GM18498 (cell line): ENCODE data around the gene SMOC2.
"Not testable (repeated sequence)": the region's sequence is repeated elsewhere in the genome, so short reads cannot be mapped to it uniquely, and the experiment has no call there.

ENCODE experiments used
- ATAC-seq: cut with Tn5 transposase; IDR thresholded peaks from one replicate; pipeline ENCODE4 v1.9.1; 2021; ENCODE audit warnings: mild to moderate bottlenecking, moderate library complexity; ENCODE audit not compliant: unreplicated experiment

SMOC2 gene

DNA sequence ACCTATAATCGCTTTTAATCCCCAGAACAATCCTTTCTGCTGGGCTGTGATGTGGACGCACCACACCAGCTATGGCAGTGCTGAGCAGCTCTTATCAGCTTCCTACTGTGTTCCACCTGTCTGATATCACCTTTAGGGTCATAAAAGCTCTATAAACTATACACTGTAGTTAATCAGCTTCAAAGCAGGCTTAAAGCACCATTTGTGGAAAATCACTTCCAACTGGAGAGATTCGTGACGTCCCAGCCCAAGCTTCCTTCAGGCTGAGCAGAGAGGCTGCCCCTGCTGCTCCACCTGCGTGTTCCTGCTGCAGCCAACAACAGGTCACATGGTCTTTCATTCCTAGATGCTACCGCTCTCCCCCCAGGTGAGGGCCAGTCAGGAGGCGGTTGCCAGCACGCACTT lies 156.5 kb downstream of the SMOC2 start:
- no peak for ATAC-seq

DNA sequence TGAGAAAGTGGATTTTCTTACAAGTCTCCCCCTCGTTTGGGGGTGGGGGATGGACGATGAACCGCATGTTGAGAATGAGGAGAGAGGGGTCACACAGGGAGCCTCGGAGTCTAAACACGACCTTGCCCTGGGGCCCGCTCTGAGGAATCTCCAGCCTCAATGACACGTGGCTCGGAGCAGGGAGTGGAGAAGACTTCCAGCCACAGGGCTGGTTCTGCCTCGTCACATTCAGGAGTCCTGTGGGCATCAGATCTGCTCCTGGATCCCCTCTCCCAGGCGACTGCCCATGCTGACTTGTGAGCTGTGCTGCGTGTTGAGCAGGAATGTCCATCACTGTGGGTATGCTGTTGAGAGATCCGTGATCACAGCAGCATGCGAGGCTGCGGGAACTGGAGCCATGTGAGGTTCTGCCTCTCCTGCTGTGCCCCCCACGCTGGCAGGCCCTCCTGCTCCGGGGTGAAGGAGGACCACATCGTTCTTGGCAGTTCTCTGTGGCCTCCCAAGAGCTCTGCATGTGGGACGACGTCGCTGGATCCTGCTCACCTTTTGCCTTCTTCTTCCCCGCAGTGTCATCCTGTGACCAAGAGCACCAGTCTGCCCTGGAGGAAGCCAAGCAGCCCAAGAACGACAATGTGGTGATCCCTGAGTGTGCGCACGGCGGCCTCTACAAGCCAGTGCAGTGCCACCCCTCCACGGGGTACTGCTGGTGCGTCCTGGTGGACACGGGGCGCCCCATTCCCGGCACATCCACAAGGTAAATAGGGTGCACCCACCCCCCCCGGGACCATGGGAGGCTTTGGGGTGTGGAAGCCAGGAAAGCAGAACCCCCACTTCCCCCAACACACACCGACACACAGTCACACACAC lies 157.5 kb downstream of the SMOC2 start:
- ATAC-seq: no peak

DNA sequence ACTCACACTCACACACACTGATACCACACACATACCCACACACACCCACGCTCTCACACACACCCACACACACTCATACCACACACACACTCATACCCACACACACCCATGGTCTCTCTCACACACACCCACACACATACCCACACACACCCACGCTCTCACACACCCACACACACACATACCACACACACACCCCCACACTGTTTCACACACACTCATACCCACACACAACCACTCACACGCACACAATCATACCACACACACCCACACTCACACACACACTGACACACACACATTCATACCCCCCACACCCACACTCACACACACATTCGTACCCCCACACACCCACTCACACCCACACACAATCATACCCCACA lies 158.1 kb downstream of the SMOC2 start:
- ATAC-seq: no peak

DNA sequence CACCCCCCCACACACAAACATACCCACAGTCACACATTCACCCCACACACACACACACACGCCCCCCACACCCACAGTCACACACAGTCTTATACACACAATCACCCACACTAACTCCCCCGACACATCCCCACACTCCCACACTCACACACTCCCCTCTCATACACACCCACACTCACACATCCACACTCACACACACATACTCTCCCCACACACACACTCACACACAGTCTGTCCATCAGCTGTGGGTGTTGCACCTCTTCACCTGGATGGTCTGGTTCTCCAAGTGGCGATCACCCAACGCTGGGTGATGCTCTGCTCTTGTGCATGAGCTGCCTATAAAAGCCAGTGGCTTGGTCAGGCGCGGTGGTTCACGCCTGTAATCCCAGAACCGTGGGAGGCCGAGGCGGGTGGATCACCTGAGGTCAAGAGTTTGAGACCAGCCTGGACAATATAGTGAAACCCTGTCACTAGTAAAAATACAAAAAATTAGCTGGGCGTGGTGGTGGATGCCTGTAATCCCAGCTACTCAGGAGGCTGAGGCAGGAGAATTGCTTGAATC lies 158.9 kb downstream of the SMOC2 start:
- no peak for ATAC-seq

DNA sequence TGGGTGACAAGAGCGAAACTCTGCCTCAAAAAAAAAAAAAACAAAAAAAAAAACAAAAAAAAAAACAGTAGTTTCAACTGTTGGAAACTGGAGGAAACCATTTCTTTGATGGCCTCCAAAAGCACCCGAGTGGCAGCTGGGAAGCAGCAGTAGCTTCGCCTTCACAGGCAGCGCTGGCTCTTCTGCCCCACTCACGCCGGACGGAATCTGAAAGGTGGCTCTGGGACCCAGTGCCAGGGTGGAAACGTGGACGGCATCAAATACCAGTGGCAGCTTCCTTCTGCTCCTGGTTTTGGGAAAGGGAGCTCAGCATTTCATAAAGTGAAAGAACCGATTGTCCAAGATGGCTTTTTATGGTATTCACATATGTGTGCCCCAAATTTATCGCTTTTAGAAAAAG lies 159.4 kb downstream of the SMOC2 start:
- ATAC-seq: no peak

DNA sequence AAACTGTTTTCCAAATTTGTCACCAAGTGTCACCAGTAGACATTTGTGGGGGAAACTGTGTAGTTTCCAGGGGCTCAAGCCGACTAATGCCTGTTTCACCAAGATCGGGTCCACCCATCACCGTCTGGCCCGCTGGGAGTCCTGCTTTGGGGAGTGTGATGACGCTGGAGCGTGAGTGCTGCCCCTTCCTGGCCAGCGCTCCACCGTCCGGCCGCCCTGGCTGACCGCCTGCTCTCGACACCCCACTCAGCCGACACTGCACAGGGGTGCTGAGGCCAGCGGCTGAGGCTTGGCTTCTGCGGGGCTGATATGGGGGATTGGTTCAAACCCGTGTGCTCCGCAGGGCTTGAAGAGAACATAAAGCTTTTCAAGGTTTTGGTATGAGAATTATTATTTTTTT lies 160.1 kb downstream of the SMOC2 start:
- no peak for ATAC-seq

DNA sequence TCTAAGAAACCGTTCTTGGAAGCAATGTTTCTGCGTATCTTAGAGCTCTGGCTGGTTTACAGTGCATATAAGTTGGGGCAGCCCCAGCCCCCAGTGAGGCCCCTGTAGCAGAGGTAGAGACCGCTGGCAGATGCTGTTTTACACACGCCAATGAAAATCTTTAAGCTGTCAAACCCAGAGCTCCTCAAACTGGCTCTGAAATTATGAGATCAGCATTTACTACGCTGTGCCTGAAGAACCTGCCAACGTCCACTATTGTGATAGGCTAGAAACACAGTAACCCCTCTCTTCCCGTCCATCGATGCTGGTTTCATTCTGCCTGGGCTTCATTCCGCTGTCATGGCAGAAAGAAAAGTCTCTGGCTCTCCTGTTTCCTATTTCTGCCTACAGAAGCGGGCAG lies 160.6 kb downstream of the SMOC2 start:
- no peak for ATAC-seq

DNA sequence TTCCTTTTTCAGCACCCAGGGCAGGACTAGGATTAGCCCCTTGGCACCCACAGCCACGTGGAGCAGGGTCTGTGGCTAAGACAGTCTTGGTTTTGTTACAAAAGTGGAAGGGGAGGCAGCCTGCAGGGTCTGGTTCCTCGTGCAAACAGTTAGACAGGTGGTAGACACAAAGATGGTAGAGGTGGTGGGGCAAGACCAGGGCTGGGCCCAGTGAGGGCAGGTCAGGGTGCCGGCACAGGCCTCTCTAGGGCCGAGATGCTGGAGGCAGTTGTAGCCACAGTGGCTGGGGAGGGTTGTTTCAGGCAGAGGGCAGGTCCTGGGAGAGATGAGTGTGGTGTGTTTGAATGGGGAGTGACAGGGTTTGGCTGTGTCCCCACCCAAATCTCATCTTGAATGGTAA lies 161.6 kb downstream of the SMOC2 start:
- ATAC-seq: no peak

DNA sequence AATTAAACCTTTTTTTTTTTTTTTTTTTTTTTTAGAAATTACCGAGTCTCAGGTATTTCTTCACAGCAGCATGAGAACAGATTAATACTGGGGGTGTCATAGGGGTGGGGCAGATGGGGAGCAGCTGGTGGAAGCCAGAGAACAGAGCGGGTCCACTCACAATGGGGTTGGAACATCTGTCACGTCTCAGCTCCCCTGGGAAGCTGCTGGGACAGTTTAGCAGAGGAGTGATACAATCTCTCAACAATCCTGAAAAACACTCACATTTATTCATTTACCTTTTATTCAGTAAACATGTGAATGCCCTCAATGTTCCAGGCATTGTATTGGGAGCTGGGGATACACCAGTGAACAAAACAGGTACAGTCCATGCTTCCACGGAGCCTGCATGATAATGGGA lies 162.2 kb downstream of the SMOC2 start:
- ATAC-seq: no peak

DNA sequence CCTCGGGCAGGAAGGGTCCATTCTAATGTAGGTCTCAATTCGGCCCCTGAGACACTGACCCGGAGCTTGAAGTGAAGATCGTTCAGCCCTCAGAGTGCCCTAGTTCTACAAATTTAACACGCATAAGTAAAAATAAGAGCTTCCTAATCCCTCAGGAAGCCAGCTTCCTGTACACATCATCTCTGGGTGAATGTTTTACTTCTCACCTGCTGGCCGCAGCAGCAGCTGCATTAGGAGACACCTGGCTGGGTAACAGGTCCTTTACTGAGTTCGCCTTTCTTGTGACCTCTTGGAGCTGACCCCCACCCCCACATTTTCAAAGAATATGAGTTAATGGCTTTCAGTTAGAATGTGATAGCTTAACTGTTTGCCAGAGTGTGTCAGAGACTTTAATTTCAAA lies 165.0 kb downstream of the SMOC2 start:
- ATAC-seq: no peak

DNA sequence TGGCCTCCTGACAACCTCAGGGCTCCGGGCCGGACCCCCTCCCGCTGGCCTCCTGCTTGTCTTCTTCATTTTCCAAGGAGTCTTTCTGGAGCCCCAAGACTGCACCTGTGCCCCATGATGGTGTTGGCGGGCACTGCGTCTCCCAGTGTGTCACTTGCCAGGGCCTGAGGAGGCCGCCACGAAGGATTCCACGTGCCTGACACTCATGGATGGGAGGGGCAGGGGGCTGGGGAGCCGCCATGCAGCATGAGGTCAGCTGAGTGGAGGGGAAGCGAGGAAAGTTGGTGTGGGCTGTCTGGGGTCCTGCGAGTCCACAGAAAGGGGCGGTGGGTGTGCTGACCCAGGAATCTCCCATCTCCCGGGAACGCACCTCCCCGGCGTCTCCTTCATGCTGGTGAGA lies 165.7 kb downstream of the SMOC2 start:
- ATAC-seq: no peak

DNA sequence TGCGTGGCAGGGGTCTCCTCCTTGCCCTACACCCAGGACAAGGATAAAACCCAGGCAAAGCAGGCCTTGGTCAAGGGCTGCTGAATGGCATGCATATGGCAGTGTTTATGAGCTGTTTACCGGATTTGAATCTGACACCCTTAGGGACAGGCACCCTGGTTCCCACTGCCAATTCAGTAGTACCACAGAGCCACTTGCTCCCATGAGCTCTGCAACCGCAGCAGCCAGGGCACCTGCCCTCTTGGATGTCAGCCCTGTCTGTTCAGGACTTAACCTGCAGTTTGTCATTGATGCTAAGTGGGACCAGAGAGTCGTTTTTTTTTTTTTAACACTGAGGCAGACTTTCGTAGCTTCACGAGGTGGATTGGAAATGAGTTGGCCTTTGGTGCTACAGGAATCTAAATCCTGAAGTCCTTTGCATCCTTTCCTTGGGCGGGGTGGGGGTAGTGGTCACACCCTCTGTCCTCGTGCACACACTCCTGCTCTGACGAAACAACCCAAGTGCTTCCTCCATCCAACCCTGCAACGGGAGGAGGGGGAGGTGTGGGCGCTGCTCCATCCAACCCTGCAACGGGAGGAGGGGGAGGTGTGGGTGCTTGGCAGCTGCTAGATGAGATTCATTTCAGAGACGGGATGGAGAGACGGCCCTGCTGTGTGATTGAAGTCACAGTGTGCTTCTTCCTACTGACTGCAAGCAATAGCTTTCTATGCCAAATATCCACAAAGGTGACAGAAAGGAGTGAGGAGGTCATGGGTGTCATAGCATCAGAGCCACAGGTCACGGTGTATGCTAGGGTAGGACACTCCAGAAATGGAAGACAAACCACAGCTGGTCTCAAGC lies 166.5 kb downstream of the SMOC2 start:
- ATAC-seq: no peak

DNA sequence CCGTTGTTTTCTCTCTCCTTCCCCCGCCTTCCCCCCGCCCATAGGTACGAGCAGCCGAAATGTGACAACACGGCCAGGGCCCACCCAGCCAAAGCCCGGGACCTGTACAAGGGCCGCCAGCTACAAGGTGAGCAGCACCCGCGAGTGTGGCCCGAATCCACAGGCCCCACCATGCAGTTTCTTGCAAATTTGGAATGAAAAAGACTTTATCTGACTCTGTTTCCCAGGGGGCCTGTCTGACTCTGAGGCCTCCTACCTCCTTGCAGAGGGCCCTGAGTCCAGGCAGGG lies 167.1 kb downstream of the SMOC2 start:
- ATAC-seq: no peak

DNA sequence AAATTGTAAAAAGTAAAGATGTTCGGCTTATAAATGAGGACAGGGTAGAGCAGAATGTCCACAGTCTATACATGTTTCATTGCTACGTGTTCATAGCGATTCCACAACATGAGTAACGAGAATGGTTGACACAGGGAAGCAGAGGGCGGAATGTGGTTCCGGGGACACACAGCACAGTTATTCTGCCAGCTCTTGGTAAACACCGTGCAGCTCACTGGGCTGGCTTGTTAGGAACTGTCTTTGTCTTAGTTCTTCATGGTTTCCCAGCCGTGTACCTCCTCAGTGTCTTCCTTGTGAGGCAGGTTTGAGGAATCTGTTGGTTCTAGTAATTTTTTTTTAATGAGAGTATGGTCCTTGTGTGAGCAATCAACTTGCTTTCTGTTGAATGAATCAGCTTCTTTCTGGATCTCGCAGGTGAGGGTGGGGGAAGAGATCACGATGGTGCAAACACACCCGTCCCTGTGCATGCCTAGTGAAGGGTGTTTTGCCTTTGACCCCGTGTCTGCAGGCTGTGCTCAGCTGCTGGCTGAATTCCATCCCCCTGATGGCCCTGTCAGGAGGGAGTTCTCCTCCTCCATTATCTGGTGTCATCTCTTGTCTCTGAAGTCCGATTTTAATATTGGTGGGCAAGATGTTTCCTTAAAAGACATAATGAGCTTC lies 168.2 kb downstream of the SMOC2 start:
- no peak for ATAC-seq

DNA sequence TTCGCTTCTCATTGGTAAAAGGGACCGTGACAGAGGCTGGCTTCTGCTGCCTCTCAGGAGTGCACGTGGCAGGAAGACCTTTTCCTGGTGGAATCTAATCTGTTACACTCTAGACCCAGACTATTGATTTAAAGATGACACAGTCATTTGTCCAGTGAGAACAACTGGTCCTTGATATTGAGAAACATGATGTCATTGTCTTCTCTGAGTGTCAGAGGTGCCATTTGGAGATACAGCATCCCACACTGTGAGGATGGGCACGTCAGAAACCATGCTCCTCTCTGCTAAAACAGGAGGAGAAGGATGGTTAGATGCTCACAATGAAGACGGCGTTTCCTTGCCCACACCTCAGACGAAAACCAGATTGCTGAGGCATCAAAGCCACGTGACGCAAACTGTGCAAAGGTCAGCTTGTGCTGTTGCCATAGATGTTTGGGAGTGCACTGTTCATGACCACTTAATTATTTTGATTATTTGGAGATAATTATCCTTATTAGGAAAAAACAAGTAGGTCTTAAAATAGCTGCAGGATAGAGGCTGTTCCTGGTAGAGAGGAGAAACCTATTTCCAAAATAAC lies 169.0 kb downstream of the SMOC2 start:
- ATAC-seq: no peak

DNA sequence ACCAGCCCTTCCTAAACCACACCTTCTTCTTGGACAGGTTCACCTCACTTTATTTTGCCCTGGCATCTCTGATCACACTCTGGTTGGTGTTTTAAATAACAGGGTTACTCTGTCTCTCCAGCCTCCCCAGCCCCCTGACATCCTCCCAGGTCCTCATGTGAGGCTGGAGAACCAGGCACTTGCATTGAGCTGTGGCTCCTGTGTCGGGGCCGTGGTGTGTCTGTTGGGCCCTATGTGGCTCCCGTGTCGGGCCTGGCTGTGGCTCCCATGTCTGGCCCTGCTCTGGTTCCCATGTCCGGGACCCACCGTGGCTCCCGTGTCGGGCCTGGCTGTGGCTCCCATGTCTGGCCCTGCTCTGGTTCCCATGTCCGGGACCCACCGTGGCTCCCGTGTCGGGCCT lies 170.0 kb downstream of the SMOC2 start:
- ATAC-seq: not testable (repeated sequence)

DNA sequence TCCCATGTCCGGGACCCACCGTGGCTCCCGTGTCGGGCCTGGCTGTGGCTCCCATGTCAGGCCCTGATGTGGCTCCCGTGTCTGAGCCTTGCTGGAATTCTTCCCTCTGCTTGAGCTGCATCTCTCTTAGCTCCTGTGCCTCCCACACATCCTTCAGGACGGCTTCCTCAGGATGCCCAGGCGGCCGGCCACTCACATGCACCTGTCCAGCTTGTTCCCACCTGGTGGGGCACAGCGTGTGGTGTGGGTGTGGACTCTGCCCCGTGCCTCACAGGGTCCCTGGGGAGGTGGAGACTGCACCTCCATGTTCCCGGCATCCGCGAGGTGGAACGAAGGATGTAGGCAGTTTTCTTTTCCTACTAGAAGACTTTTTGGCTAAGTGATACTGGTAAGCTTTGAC lies 170.7 kb downstream of the SMOC2 start:
- ATAC-seq: no peak

DNA sequence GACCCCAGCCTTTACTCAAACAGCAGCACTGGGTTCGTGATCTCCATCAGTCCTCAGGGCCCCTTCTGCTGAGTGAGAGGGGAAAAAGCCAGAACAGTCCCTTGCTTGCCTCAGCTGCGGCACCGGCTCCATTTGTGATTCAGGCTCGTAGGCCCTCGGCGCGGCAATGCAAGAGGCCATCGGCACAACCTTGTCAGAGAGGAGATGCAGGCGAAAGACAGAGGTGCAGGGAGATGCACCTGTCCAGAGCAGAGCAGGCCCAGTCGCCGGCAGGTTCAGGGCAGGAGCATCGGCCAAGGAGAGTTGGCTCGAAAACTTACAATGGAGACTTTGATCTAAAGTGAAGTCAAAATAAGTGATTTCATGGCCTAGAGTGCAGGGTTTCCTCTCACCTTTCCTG lies 171.6 kb downstream of the SMOC2 start:
- no peak for ATAC-seq

DNA sequence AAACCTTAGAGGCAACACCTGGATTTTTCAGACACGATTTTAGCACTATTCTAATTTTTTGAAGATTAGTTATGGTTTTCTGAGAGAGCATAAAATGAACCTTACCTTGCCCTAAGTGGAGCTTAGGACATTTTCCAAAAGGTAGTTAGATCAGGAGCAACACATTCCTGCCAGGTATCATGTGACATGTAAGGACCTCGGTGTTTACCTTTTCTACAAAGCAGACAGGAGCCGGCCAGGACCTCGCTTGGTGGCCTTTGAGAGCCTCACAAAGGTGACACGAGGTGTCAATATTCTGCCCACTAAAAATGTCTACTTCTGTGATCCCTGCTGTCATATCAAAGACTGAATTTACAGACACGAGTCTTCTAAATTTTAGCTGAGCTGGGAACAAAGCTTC lies 174.9 kb downstream of the SMOC2 start:
- ATAC-seq: no peak

DNA sequence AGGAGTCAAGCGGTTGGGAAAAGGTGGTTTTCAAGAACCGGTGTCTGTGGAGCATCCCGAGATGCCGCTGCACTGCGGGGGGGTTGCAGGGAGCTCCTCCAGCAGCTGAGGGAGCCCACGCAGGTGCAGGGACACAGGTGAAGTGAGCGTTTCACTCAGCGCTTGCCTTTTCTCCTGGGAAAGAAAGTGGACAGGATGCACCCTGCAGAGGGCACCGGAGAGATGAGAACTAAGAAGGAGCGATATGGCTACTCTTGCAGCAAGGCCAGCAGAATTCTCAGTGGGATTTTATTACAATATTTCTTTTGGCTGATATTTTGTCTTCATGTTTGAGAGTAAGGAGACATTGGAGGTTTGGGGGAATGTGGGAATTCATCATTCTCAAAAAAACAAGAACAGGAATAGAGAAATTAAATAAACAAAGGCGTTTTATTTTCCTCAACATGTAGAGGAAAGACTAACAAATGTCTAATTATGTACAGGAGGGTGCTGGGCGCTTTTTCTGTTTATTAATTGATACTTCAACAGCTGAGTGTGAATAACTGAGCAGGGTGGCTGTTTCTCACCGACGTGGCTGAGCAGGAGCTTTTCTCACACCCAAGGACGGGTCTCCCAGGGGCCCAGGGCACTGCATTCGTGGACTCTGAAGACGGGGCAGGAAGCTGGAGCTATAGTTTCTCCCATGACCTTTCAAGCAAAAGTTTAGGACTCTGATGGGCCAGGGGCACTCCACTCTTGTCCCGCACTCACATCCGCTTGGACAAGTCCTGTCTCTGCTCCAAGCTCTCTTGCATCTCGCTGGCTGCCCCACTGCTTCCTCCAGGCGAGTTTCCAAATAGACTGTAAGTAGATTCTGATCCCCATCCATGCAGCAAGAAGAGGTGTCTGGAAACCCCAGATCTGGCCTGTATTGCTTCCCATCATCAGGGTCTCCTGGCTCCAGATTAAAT lies 176.1 kb downstream of the SMOC2 start:
- no peak for ATAC-seq
